ENCODE measurements around the gene CERK.

GRCh38 chr22:46742576-46743221 lies 4.6 kb upstream of the CERK start:
- TF ChIP-seq EZH2 (IDR thresholded peaks at IDR 0.05) (no peak), POLR2AphosphoS5 (IDR thresholded peaks at IDR 0.05; ENCODE audit: borderline replicate concordance, low read depth, low read length) (no peak), FOXP2 (optimal IDR thresholded peaks at IDR 0.05; ENCODE audit: control extremely low read depth, extremely low read length, insufficient read depth) (no peak)

All from SK-N-MC (cell line).